Measurements from ENCODE around the gene EBF4. TPM values are rescaled to one million over a fixed set of nuclear protein-coding genes. Genes with fewer than 3 reads are reported as not detected.
"Not testable (repeated sequence)": the region's sequence is repeated elsewhere in the genome, so short reads cannot be mapped to it uniquely, and the experiment has no call there.

Gene EBF4
- total RNA-seq, 1 experiment from 2014 or later = not detected

- Histone ChIP-seq H3K4me3 (no peak overlapping the region), H3K27me3 (peaks cover 7% of the 10 kb centered on the region), H3K36me3 (no peaks in the 10 kb centered on the region), H3K9me3 (no peaks in the 10 kb centered on the region)
- no peak for DNase-seq
Measured at GRCh38 chr20:2755451-2756055, 63.0 kb downstream of the EBF4 start.

DNA sequence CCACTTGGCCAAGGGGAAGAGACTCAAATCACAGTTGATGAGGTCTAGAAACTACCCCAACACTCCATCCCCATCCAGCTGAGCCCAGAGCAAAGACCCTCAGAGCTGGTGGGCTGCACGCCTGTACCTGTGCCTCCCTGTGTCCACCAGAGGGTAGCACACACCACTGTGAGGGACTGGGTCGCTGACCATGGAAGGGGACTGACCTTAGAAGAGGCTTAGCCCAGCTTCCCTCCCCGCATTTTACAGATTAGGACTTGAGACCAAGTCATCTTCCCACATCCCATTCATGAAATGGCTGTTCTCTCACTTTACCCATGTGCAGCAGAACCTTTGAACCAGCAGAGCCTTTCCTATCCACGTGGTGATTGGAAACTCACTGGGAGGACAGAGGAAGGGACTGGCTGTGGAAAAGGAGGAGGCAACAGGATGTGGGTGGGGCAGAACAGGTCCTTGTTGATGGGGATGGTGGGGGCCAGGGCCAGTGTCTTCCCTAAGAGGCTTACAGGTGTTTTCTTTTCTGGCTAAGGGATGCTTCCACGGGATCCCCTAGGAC lies 63.6 kb downstream of the EBF4 start:
- no peaks in the 10 kb centered on the region for H3K36me3 ChIP-seq
- peaks cover 7% of the 10 kb centered on the region for H3K27me3 ChIP-seq
- no peak for DNase-seq
- H3K4me3 ChIP-seq = no peak overlapping the region
- no peaks in the 10 kb centered on the region for H3K9me3 ChIP-seq

- Histone ChIP-seq H3K27me3 (peaks cover 7% of the 10 kb centered on the region), H3K9me3 (no peaks in the 10 kb centered on the region), H3K36me3 (no peaks in the 10 kb centered on the region), H3K4me3 (no peak overlapping the region)
- DNase-seq = no peak
Measured at GRCh38 chr20:2757001-2757400, 64.4 kb downstream of the EBF4 start.

DNA sequence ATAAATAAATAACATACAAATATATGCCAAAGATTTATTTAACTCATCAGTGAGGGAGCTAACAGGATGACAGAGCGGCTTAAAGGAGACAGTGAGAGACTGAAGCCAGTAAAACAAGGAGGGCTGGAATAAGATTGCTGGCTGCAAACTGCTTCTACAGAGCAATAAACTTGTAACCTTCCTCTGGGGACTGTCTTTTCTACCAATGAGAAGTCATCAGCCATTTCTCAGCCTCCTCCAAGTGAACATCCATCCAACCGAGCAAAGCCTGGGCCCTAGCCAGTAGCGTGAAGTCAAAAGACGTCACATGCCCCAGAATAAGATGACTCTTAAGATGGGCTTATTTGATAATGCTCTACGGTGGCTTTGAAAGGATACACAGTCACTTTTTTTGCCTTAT lies 65.4 kb downstream of the EBF4 start:
- DNase-seq = no peak
- no peak overlapping the region for H3K4me3 ChIP-seq
- no peaks in the 10 kb centered on the region for H3K36me3 ChIP-seq
- H3K9me3 ChIP-seq = no peaks in the 10 kb centered on the region
- peaks cover 3% of the 10 kb centered on the region for H3K27me3 ChIP-seq

DNA sequence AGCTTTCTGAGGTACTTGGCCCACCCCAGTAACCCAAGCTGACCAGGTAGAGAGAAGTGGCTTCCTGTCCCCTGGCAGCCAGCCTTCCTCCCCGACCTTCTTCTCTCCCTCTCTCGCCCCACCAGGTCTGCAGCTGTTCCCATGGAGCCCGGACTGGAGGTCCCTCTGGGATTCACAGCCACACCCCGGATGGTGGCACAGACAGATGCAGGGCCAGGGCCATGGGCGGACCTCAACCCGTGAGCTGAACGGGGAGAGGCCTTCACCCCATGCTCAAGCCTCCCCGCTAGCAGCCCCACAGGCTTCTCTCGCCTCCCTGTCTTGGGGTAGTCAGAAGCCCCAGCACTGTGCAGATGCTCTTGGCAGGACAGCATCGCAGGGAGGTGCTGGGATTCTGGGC lies 66.6 kb downstream of the EBF4 start:
- H3K27me3 ChIP-seq = no peaks in the 10 kb centered on the region
- no peak for DNase-seq
- no peaks in the 10 kb centered on the region for H3K9me3 ChIP-seq
- H3K4me3 ChIP-seq = no peak overlapping the region
- no peaks in the 10 kb centered on the region for H3K36me3 ChIP-seq

- Histone ChIP-seq H3K27me3 (no peaks in the 10 kb centered on the region), H3K9me3 (no peaks in the 10 kb centered on the region), H3K4me3 (no peak overlapping the region), H3K36me3 (no peaks in the 10 kb centered on the region)
- DNase-seq = no peak
Measured at GRCh38 chr20:2759603-2760296, 67.2 kb downstream of the EBF4 start.

GRCh38 chr20:2760297-2760951 lies 67.8 kb downstream of the EBF4 start:
- Histone ChIP-seq H3K27me3 (no peaks in the 10 kb centered on the region), H3K4me3 (no peak overlapping the region), H3K9me3 (no peaks in the 10 kb centered on the region), H3K36me3 (no peaks in the 10 kb centered on the region)
- DNase-seq = no peak

DNA sequence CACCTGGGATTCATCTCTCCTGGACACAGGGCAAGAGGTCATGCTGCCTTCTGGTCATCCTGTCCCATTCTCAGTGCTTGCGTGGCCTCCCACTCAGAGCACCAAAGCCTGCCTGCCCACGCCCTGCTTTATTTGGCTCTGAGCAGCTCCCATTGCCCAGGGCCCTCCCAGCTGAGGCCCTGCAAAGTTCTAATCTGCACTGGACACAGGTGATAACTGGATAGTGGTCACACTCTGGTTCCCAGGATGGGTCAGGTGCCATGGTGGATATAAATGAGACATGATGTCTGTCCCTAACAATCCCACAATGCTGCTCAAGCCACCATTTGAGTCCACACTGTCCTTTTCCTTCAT lies 68.3 kb downstream of the EBF4 start:
- Histone ChIP-seq H3K9me3 (no peaks in the 10 kb centered on the region), H3K27me3 (no peaks in the 10 kb centered on the region), H3K4me3 (no peak overlapping the region), H3K36me3 (no peaks in the 10 kb centered on the region)
- no peak for DNase-seq

GRCh38 chr20:2761885-2762284 lies 69.3 kb downstream of the EBF4 start:
- no peaks in the 10 kb centered on the region for H3K36me3 ChIP-seq
- DNase-seq = no peak
- H3K4me3 ChIP-seq = no peak overlapping the region
- no peaks in the 10 kb centered on the region for H3K27me3 ChIP-seq
- no peaks in the 10 kb centered on the region for H3K9me3 ChIP-seq

GRCh38 chr20:2762578-2763131 lies 70.1 kb downstream of the EBF4 start:
- Histone ChIP-seq H3K36me3 (no peaks in the 10 kb centered on the region), H3K9me3 (no peaks in the 10 kb centered on the region), H3K27me3 (no peaks in the 10 kb centered on the region), H3K4me3 (no peak overlapping the region)
- no peak for DNase-seq

DNA sequence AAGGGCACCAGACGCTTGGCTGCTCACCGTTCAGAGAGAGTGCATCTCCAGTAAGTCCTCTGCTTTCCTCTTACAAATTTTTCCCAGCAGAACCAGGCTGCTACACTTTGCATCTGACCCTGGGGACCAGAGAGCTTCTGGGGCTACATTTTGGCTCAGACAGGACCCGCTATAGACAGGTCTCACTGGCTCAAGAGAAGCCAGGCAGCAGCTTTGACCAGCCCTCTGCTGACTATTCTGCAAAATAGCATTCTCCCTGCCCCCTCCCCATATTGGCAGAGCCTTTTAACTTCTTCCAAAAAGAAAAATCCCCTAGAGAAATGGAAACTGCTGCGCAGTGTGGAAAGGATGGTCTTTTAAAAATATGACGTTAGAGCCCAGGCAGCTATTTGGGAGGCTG lies 70.6 kb downstream of the EBF4 start:
- Histone ChIP-seq H3K4me3 (no peak overlapping the region), H3K27me3 (no peaks in the 10 kb centered on the region), H3K36me3 (no peaks in the 10 kb centered on the region), H3K9me3 (no peaks in the 10 kb centered on the region)
- no peak for DNase-seq

GRCh38 chr20:2767768-2768631 lies 75.4 kb downstream of the EBF4 start:
- DNase-seq = peak; percentile 87
- Histone ChIP-seq H3K27me3 (no peaks in the 10 kb centered on the region), H3K9me3 (no peaks in the 10 kb centered on the region), H3K4me3 (no peak overlapping the region), H3K36me3 (no peaks in the 10 kb centered on the region)

DNA sequence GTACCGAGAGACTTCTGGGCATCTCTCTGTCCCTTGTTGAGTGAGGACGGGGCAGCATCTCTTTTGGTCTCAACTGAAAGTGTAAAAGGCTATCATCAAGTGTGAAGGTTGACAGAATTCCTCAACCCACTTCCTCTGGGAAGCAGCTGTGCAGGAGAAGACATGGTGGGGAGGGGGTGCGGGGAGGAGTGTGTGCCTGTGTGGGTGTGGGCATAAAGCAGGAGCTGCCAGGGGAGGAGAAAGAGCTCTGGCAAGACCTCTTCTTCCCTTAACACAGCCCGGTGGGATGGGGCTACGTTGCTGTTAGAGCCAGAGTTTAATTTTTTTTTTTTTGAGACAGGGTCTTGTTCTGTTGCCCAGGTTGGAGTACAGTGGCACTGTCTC lies 76.0 kb downstream of the EBF4 start:
- peak; percentile 52 for DNase-seq
- no peaks in the 10 kb centered on the region for H3K9me3 ChIP-seq
- no peaks in the 10 kb centered on the region for H3K27me3 ChIP-seq
- no peak overlapping the region for H3K4me3 ChIP-seq
- no peaks in the 10 kb centered on the region for H3K36me3 ChIP-seq

DNA sequence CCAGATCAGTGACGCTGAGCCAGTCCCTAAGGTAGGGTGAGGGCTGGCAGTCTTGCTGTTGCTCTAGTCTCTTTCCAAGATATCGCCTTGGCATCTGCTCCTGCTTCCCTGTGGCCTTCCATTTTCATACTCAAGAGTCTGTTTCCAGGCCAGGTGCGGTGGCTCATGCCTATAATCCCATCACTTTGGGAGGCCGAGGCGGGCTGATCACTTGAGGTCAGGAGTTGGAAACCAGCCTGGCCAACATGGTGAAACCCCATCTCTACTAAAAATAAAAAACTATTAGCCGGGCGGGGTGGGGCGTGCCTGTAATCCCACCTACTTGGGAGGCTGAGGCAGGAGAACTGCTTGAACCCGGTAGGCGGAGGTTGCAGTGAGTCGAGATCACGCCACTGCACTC lies 77.5 kb downstream of the EBF4 start:
- not testable (repeated sequence) for H3K27me3 ChIP-seq, H3K4me3 ChIP-seq, DNase-seq, H3K9me3 ChIP-seq, H3K36me3 ChIP-seq

- Histone ChIP-seq H3K9me3 (no peaks in the 10 kb centered on the region), H3K4me3 (no peak overlapping the region), H3K36me3 (no peaks in the 10 kb centered on the region), H3K27me3 (no peaks in the 10 kb centered on the region)
- DNase-seq = peak; percentile 21
Measured at GRCh38 chr20:2771631-2772080, 79.1 kb downstream of the EBF4 start.

DNA sequence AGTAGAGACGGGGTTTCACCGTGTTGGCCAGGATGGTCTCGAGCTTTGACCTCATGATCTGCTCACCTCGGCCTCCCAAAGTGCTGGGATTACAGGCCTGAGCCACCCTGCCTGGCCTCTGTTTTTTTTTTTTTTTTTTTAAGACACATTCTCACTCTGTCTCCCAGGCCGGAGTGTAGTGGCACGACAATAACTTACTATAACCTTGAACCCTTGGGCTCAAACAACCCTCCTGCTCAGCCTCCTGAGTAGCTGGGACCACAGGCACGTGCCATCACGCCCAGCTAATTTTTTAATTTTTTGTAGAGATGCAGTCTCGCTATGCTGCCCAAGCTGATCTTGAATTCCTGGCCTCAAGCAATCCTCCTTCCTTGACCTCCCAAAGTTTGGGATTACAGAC lies 81.2 kb downstream of the EBF4 start:
- Histone ChIP-seq H3K9me3 (no peaks in the 10 kb centered on the region), H3K36me3 (no peaks in the 10 kb centered on the region), H3K27me3 (peaks cover 2% of the 10 kb centered on the region), H3K4me3 (no peak overlapping the region)
- DNase-seq = no peak

- H3K9me3 ChIP-seq = no peaks in the 10 kb centered on the region
- H3K27me3 ChIP-seq = peaks cover 2% of the 10 kb centered on the region
- H3K4me3 ChIP-seq = no peak overlapping the region
- H3K36me3 ChIP-seq = no peaks in the 10 kb centered on the region
- no peak for DNase-seq
Measured at GRCh38 chr20:2775139-2775538, 82.6 kb downstream of the EBF4 start.

Measured in MG63 (cell line).